ENCODE measurements around the gene TLR9. TPM values are rescaled to one million over a fixed set of nuclear protein-coding genes. Genes with fewer than 3 reads are reported as not detected.

Gene TLR9
- total RNA-seq, 1 donor from 2014 or later, result 0.12 TPM

DNA sequence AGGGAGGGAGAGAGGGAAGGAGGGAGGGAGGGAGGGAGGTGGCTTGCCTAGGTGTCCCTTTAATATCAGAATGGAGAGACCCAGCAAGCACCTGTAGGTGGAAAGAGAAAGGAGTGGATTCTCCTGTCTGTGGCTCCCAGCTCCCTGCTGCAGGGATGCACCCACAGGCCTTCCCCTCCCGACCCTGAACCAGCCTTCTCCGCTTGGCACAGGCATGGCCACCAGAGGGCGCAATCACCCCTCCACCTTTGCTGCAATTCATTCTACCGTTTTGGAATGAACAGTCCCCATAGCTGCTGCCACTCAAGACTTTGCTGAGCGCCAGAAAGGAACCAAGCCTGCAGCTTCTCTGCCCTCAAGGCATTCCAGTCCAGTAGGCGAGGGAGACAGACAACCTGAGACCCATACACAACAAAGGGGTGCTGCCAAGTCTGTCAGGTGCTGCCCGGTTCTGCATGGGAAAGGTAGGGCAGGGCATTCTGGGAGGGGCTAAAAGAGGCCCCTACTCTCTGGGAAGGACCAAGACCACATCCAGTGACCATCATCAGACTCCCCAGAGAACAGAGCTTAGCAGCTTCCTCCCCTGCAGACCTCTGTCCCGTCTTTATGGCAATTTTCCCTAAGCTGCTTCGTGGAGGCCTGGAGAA lies 4.9 kb downstream of the TLR9 start:
- Mint-ChIP-seq H3K9me3 (ENCODE audit: low read depth) (no peaks in the 10 kb centered on the region), H3K27ac (ENCODE audit: unreplicated experiment) (no peak overlapping the region), H3K4me3 (ENCODE audit: unreplicated experiment) (no peak overlapping the region), H3K4me1 (ENCODE audit: low read depth) (peaks cover 11% of the 10 kb centered on the region), H3K27me3 (ENCODE audit: low read depth) (no peaks in the 10 kb centered on the region), H3K36me3 (ENCODE audit: low read depth) (peaks cover 2% of the 10 kb centered on the region)
- DNase-seq (ENCODE audit: low spot score), result no peak
- TF ChIP-seq, protein P1, sequence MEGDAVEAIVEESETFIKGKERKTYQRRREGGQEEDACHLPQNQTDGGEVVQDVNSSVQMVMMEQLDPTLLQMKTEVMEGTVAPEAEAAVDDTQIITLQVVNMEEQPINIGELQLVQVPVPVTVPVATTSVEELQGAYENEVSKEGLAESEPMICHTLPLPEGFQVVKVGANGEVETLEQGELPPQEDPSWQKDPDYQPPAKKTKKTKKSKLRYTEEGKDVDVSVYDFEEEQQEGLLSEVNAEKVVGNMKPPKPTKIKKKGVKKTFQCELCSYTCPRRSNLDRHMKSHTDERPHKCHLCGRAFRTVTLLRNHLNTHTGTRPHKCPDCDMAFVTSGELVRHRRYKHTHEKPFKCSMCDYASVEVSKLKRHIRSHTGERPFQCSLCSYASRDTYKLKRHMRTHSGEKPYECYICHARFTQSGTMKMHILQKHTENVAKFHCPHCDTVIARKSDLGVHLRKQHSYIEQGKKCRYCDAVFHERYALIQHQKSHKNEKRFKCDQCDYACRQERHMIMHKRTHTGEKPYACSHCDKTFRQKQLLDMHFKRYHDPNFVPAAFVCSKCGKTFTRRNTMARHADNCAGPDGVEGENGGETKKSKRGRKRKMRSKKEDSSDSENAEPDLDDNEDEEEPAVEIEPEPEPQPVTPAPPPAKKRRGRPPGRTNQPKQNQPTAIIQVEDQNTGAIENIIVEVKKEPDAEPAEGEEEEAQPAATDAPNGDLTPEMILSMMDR (IDR thresholded peaks at IDR 0.05), result peak; percentile 89

- H3K4me1 Mint-ChIP-seq (ENCODE audit: low read depth), result peaks cover 11% of the 10 kb centered on the region
- H3K4me3 Mint-ChIP-seq (ENCODE audit: unreplicated experiment), result no peak overlapping the region
- no peak overlapping the region for H3K27ac Mint-ChIP-seq (ENCODE audit: unreplicated experiment)
- no peak for DNase-seq (ENCODE audit: low spot score)
- no peaks in the 10 kb centered on the region for H3K9me3 Mint-ChIP-seq (ENCODE audit: low read depth)
- no peaks in the 10 kb centered on the region for H3K27me3 Mint-ChIP-seq (ENCODE audit: low read depth)
- TF ChIP-seq, protein P1 (IDR thresholded peaks at IDR 0.05), result no peak
- H3K36me3 Mint-ChIP-seq (ENCODE audit: low read depth), result peaks cover 11% of the 10 kb centered on the region
These were observed 6.4 kb downstream of the TLR9 start for GRCh38 chr3:52218937-52219650.

GRCh38 chr3:52218454-52218853 lies 7.0 kb downstream of the TLR9 start:
- Mint-ChIP-seq H3K4me1 (ENCODE audit: low read depth) (peaks cover 11% of the 10 kb centered on the region), H3K36me3 (ENCODE audit: low read depth) (peaks cover 16% of the 10 kb centered on the region), H3K4me3 (ENCODE audit: unreplicated experiment) (no peak overlapping the region), H3K27ac (ENCODE audit: unreplicated experiment) (no peak overlapping the region), H3K27me3 (ENCODE audit: low read depth) (no peaks in the 10 kb centered on the region), H3K9me3 (ENCODE audit: low read depth) (no peaks in the 10 kb centered on the region)
- TF ChIP-seq, protein P1 (IDR thresholded peaks at IDR 0.05), result no peak
- DNase-seq (ENCODE audit: low spot score), result no peak

GRCh38 chr3:52218026-52218425 lies 7.4 kb downstream of the TLR9 start:
- DNase-seq (ENCODE audit: low spot score), result no peak
- Mint-ChIP-seq H3K9me3 (ENCODE audit: low read depth) (no peaks in the 10 kb centered on the region), H3K4me1 (ENCODE audit: low read depth) (peaks cover 11% of the 10 kb centered on the region), H3K27me3 (ENCODE audit: low read depth) (no peaks in the 10 kb centered on the region), H3K4me3 (ENCODE audit: unreplicated experiment) (no peak overlapping the region), H3K27ac (ENCODE audit: unreplicated experiment) (no peak overlapping the region), H3K36me3 (ENCODE audit: low read depth) (peaks cover 17% of the 10 kb centered on the region)
- TF ChIP-seq, protein P1 (IDR thresholded peaks at IDR 0.05), result no peak

DNA sequence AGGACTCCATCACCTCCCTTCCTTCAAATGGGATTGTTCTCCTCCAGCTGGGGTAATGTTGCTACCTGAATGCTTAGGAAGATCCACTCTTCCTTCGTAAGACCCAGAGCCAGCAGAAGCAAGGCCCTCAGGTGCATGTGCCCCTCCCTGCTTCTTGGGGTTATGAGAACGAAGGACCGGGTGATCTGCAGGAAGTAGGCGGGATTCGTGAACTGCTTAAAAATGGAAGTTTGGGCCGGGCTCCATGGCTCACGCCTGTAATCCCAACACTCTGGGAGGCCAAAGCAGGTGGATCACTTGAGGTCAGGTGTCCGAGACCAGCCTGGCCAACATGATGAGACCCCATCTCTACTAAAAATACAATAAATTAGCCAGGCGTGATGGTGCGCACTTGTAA lies 8.0 kb downstream of the TLR9 start:
- Mint-ChIP-seq H3K27me3 (ENCODE audit: low read depth) (no peaks in the 10 kb centered on the region), H3K27ac (ENCODE audit: unreplicated experiment) (no peak overlapping the region)

More for the DNA sequence above, 8.0 kb downstream of the TLR9 start:
- TF ChIP-seq, protein P1 (IDR thresholded peaks at IDR 0.05), result no peak
- Mint-ChIP-seq H3K4me3 (ENCODE audit: unreplicated experiment) (no peak overlapping the region), H3K9me3 (ENCODE audit: low read depth) (no peaks in the 10 kb centered on the region), H3K4me1 (ENCODE audit: low read depth) (peaks cover 11% of the 10 kb centered on the region), H3K36me3 (ENCODE audit: low read depth) (peaks cover 21% of the 10 kb centered on the region)
- DNase-seq (ENCODE audit: low spot score), result no peak

Data from chondrocyte (in vitro differentiated cells).